Measurements from ENCODE around the gene SLC22A12.

GRCh38 chr11:64620381-64620971, 29.5 kb downstream of the SLC22A12 start:
- TF ChIP-seq CTCF (conservative IDR thresholded peaks at IDR 0.05; ENCODE audit: low read depth in 2 of 2): no peak
- no peak for TF ChIP-seq POLR2AphosphoS5 (IDR thresholded peaks at IDR 0.05; ENCODE audit: low read depth)
- no peak for TF ChIP-seq EZH2 (IDR thresholded peaks at IDR 0.05; ENCODE audit: low read depth, unreplicated experiment)
- no peak for TF ChIP-seq EZH2phosphoT487 (IDR thresholded peaks at IDR 0.05; ENCODE audit: unreplicated experiment)
- no peak for TF ChIP-seq ZNF462 (CRISPR knock-in tag; IDR thresholded peaks at IDR 0.05)
- TF ChIP-seq ETS1 (IDR thresholded peaks at IDR 0.05): no peak
- no peak for TF ChIP-seq JUNB (IDR thresholded peaks at IDR 0.05; ENCODE audit: unreplicated experiment)
- TF ChIP-seq REST (IDR thresholded peaks at IDR 0.05; ENCODE audit: unreplicated experiment): no peak
- TF ChIP-seq ZNF331 (CRISPR knock-in tag; IDR thresholded peaks at IDR 0.05; ENCODE audit: low read depth): no peak
- no peak for TF ChIP-seq STAT1 (IDR thresholded peaks at IDR 0.05; ENCODE audit: unreplicated experiment)
